A549 treated with AZD2906 at 1 μM for 4 hours (cell line): ENCODE results near the gene CBY3. TPM values are rescaled to one million over a fixed set of nuclear protein-coding genes. Genes with fewer than 3 reads are reported as not detected.

ENCODE experiments used
- total RNA-seq: library from RNA; stranded (reverse); fragments of 200-300 nt; extraction: Qiagen RNA extraction; gene quantifications from 5 replicates; pipeline ENCODE4 v1.2.3, GENCODE V29; 2022

The CBY3 gene
- total RNA-seq = not detected in 5 replicates

DNA sequence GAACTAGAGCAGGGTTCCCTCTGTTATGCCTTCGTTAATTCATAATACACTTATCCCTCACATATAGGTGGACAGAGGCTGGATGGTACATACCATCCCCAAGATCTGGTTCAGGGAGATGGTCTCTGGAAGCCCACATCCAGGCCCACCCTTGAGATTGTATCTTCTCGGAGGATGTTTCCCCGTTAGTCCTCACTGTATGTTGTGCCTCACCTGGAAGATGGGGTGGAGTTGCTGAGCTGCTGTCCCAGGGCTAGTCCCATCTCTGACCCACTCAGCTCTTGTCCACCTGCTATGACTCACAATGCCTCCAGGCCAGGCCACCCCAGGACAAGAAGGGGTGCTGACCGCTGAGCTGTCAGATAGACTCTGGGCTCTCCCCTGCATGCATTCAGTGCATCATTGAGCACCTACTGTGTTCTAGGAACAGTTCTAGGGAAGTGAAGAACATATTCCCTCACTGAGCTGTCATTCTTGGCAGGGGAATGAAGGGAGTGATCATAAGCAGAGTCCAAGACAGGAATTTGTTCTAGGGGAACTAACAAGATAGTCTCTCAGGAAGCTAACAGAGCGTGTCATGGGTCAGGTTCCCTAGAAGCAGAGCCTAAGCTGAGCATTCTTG lies at the start of gene CBY3:
TSS of gene CBY3 (minus strand) at position 255 of the 622 bp plus-strand sequence. CDS start at position 139, 116 bp downstream.

DNA sequence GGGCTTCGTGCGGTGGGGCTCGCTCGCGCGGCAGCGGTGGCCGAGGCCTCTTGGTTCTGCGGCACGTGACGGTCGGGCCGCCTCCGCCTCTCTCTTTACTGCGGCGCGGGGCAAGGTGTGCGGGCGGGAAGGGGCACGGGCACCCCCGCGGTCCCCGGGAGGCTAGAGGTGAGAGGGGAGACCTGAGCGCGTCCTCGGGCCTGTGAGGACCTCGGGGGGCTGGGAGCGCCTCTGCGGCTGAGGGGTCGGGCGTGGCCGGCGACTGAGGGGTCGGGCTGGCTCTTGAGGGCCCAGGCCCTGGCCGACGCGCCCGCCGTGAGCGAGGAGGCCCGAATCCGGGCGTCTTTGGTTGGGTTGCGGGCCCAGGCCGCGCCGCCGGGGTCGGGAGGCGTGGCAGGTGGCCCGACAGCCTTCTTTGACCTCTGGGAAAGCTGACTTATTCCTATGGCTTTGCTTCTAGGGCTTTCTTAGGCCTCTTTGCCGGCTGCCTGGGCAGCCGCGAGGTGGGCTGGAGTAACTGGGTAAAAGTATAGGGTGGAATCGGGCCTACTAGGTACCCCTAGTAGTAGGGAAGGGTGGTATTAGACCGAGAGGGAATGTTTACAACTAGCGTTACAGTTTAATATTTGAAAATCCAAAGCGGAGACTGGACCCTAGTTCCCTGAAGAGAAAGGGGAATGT lies 18.2 kb upstream of the CBY3 start, which contains the start of gene CANX:
TSS of gene CANX (plus strand) at position 33 of the 681 bp plus-strand sequence. CDS start 6,715 bp downstream, outside the sequence.

Other genes starting within 250 kb of the CBY3 start
- gene RUFY1, start 130.5 kb downstream of the CBY3 start, total RNA-seq = 25.4 to 27.2 TPM (median 26.8 TPM) in 5 replicates
- gene HNRNPH1, start 57.4 kb downstream of the CBY3 start, total RNA-seq = 401 to 608 TPM (median 443 TPM) in 5 replicates
- gene CANX, start 17.9 kb upstream of the CBY3 start, total RNA-seq = 304 to 409 TPM (median 341 TPM) in 5 replicates
- 16.0 to 18.5 TPM (median 17.7 TPM) in 5 replicates for gene MAML1, start 51.8 kb upstream of the CBY3 start, total RNA-seq
- 0.28 TPM in 2 of 5 replicates, not detected in the others for gene LTC4S, start 113.0 kb upstream of the CBY3 start, total RNA-seq
- gene MGAT4B, start 125.8 kb upstream of the CBY3 start, total RNA-seq = 190 to 225 TPM (median 204 TPM) in 5 replicates
- gene SQSTM1, start 139.9 kb upstream of the CBY3 start, total RNA-seq = 721 to 1,258 TPM (median 848 TPM) in 5 replicates
- gene MRNIP, start 177.8 kb upstream of the CBY3 start, total RNA-seq = 13.7 to 22.1 TPM (median 19.5 TPM) in 5 replicates
- gene TBC1D9B, start 226.9 kb upstream of the CBY3 start, total RNA-seq = 55.0 to 69.0 TPM (median 63.0 TPM) in 5 replicates